Gastrocnemius medialis (tissue), 4 donors: ENCODE measurements around the gene ZNF423.

Experiments used
- POLR2A ChIP-seq, 2 donors: fragments of 450-650 bp; IDR thresholded peaks; one replicate each; pipeline ENCODE4 v1.6.1; 2017; ENCODE audit warnings: antibody characterized with exemption in 2 of 2, mild to moderate bottlenecking in 2 of 2, moderate library complexity in 2 of 2
- TF ChIP-seq, protein P1 (sequence below), 5 experiments: fragments of 450-650 bp in 3 of 5; fragments of 200-600 bp in 2 of 5; sonication (generic) in 2 of 5; IDR thresholded peaks in 4 of 5; conservative IDR thresholded peaks in 1 of 5; 1 replicate in 4 of 5; 2 replicates in 1 of 5; pipeline ENCODE4 v1.5.1; 2016 to 2019; ENCODE audit warnings: antibody characterized with exemption in 5 of 5, mild to moderate bottlenecking in 3 of 5, moderate library complexity in 3 of 5

DNA sequence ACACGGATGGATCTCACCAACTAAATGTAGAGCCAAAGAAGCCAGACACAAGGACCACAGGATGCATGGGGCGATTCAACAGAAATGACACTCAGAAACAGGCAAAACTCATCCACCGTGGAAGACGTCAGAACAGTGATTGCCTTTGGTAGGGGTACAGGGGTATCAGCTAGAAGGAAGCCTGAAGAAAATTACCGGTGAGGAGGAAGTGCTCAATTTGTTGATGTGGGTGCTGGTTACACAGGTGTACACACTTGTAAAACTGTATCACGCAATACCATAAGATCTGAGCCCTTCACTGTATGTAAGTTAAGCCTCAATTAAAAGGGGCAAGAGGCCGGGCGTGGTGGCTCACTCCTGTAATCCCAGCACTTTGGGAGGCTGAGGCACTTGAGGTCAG, 256.2 kb downstream of the ZNF423 start:
- TF ChIP-seq, protein P1, sequence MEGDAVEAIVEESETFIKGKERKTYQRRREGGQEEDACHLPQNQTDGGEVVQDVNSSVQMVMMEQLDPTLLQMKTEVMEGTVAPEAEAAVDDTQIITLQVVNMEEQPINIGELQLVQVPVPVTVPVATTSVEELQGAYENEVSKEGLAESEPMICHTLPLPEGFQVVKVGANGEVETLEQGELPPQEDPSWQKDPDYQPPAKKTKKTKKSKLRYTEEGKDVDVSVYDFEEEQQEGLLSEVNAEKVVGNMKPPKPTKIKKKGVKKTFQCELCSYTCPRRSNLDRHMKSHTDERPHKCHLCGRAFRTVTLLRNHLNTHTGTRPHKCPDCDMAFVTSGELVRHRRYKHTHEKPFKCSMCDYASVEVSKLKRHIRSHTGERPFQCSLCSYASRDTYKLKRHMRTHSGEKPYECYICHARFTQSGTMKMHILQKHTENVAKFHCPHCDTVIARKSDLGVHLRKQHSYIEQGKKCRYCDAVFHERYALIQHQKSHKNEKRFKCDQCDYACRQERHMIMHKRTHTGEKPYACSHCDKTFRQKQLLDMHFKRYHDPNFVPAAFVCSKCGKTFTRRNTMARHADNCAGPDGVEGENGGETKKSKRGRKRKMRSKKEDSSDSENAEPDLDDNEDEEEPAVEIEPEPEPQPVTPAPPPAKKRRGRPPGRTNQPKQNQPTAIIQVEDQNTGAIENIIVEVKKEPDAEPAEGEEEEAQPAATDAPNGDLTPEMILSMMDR (IDR thresholded peaks at IDR 0.05 in 4 of 5, conservative IDR thresholded peaks at IDR 0.05 in 1 of 5): no peak
- TF ChIP-seq POLR2A (IDR thresholded peaks at IDR 0.05): no peak
